ENCODE results near the gene METTL17. TPM values are rescaled to one million over a fixed set of nuclear protein-coding genes. Genes with fewer than 3 reads are reported as not detected.
A peak's percentile ranks its signal among the peaks of the same experiment; 100 is the strongest.

The METTL17 gene
- total RNA-seq, 1 experiment from 2014 or later: 62.4 TPM

- peaks cover 5% of the 10 kb centered on the region for H3K36me3 Mint-ChIP-seq (ENCODE audit: insufficient read depth, unreplicated experiment)
- peaks cover 7% of the 10 kb centered on the region for H3K4me1 Mint-ChIP-seq (ENCODE audit: insufficient read depth, unreplicated experiment)
- peaks cover 33% of the 10 kb centered on the region for H3K27me3 Mint-ChIP-seq (ENCODE audit: insufficient read depth, unreplicated experiment)
- no peak overlapping the region for H3K27ac Mint-ChIP-seq (ENCODE audit: low read depth, unreplicated experiment)
- BruUV-seq (replicated peaks): no TSS peak
- ChIA-PET POLR2A (interaction anchor here (0.5 to 1.6 kb wide), 2 partner anchors 29 to 536 kb away, joined by 3 to 5 read pairs; no protein-coding TSS in a partner anchor), CTCF (interaction anchor here (0.8 to 14.8 kb wide), 12 partner anchors 8 to 153 kb away, joined by 3 to 391 read pairs (median 8); partner anchors contain the start of genes RNASE13, RNASE7, SLC39A2 and TMEM253)
- H3K4me3 Mint-ChIP-seq (ENCODE audit: unreplicated experiment): no peak overlapping the region
- TF ChIP-seq, protein P1, sequence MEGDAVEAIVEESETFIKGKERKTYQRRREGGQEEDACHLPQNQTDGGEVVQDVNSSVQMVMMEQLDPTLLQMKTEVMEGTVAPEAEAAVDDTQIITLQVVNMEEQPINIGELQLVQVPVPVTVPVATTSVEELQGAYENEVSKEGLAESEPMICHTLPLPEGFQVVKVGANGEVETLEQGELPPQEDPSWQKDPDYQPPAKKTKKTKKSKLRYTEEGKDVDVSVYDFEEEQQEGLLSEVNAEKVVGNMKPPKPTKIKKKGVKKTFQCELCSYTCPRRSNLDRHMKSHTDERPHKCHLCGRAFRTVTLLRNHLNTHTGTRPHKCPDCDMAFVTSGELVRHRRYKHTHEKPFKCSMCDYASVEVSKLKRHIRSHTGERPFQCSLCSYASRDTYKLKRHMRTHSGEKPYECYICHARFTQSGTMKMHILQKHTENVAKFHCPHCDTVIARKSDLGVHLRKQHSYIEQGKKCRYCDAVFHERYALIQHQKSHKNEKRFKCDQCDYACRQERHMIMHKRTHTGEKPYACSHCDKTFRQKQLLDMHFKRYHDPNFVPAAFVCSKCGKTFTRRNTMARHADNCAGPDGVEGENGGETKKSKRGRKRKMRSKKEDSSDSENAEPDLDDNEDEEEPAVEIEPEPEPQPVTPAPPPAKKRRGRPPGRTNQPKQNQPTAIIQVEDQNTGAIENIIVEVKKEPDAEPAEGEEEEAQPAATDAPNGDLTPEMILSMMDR (IDR thresholded peaks at IDR 0.05; ENCODE audit: unreplicated experiment): no peak
- no peaks in the 10 kb centered on the region for H3K9me3 Mint-ChIP-seq (ENCODE audit: unreplicated experiment)
- intact Hi-C loops (cut with micrococcal nuclease): no loop called here
- no peak for DNase-seq (ENCODE audit: unreplicated experiment)
Measured at GRCh38 chr14:21011136-21011535, 21.4 kb downstream of the METTL17 start.

- TF ChIP-seq, protein P1 (IDR thresholded peaks at IDR 0.05; ENCODE audit: unreplicated experiment): peak; percentile 90
- peak; percentile 88 for DNase-seq (ENCODE audit: unreplicated experiment)
- Mint-ChIP-seq H3K4me1 (ENCODE audit: insufficient read depth, unreplicated experiment) (peaks cover 7% of the 10 kb centered on the region), H3K27me3 (ENCODE audit: insufficient read depth, unreplicated experiment) (peaks cover 33% of the 10 kb centered on the region), H3K4me3 (ENCODE audit: unreplicated experiment) (no peak overlapping the region), H3K9me3 (ENCODE audit: unreplicated experiment) (no peaks in the 10 kb centered on the region), H3K36me3 (ENCODE audit: insufficient read depth, unreplicated experiment) (peaks cover 5% of the 10 kb centered on the region), H3K27ac (ENCODE audit: low read depth, unreplicated experiment) (no peak overlapping the region)
- ChIA-PET POLR2A (interaction anchor here (0.7 to 3.4 kb wide), 13 partner anchors 9 to 206 kb away, joined by 3 to 44 read pairs (median 3); partner anchors contain the start of genes ARHGEF40 and RNASE7), CTCF (interaction anchor here (0.5 to 14.8 kb wide), 65 partner anchors 9 to 1782 kb away, joined by 3 to 391 read pairs (median 4); partner anchors contain the start of genes APEX1, ARHGEF40, OR5AU1 and RNASE13)
- no TSS peak for BruUV-seq (replicated peaks)
- intact Hi-C loops (cut with micrococcal nuclease): loop anchor here (1.0 kb wide), 3 partner anchors 26 to 90 kb away; no protein-coding TSS in a partner anchor
Measured at GRCh38 chr14:21014761-21015190, 25.0 kb downstream of the METTL17 start.

- POLR2A ChIA-PET: interaction anchor here (0.7 to 3.4 kb wide), 8 partner anchors 23 to 163 kb away, joined by 3 to 44 read pairs (median 4); partner anchors contain the start of genes ARHGEF40 and RNASE7
Measured at GRCh38 chr14:21015312-21015711, 25.5 kb downstream of the METTL17 start.

More at GRCh38 chr14:21015312-21015711, 25.5 kb downstream of the METTL17 start:
- H3K4me3 Mint-ChIP-seq (ENCODE audit: unreplicated experiment): no peak overlapping the region
- peaks cover 33% of the 10 kb centered on the region for H3K27me3 Mint-ChIP-seq (ENCODE audit: insufficient read depth, unreplicated experiment)
- TF ChIP-seq, protein P1 (IDR thresholded peaks at IDR 0.05; ENCODE audit: unreplicated experiment): no peak
- intact Hi-C loops (cut with micrococcal nuclease): no loop called here
- no TSS peak for BruUV-seq (replicated peaks)
- peaks cover 7% of the 10 kb centered on the region for H3K4me1 Mint-ChIP-seq (ENCODE audit: insufficient read depth, unreplicated experiment)
- no peak for DNase-seq (ENCODE audit: unreplicated experiment)
- H3K36me3 Mint-ChIP-seq (ENCODE audit: insufficient read depth, unreplicated experiment): peaks cover 5% of the 10 kb centered on the region
- CTCF ChIA-PET: interaction anchor here (0.6 to 14.8 kb wide), 58 partner anchors 8 to 1443 kb away, joined by 3 to 391 read pairs (median 5); partner anchors contain the start of genes APEX1, ARHGEF40, RNASE13 and RNASE4
- no peak overlapping the region for H3K27ac Mint-ChIP-seq (ENCODE audit: low read depth, unreplicated experiment)
- H3K9me3 Mint-ChIP-seq (ENCODE audit: unreplicated experiment): no peaks in the 10 kb centered on the region

Measured in MCF 10A (cell line).